ENCODE data around the gene SERPINC1.
"Not testable (repeated sequence)": the region's sequence is repeated elsewhere in the genome, so short reads cannot be mapped to it uniquely, and the experiment has no call there.

Gene SERPINC1

GRCh38 chr1:173917149-173917548 lies at the start of gene SERPINC1:
Gene SERPINC1 (minus strand): TSS chr1:173917327. CDS start chr1:173917259, 68 bp downstream.
- TF ChIP-seq POLR2A (IDR thresholded peaks at IDR 0.05; ENCODE audit: extremely low read depth, insufficient read length) (no peak), CTCF (IDR thresholded peaks at IDR 0.05; ENCODE audit: low read depth, low read length) (no peak), MAX (IDR thresholded peaks at IDR 0.05; ENCODE audit: low read depth, low read length) (no peak), MYC (IDR thresholded peaks at IDR 0.05; ENCODE audit: low read depth, low read length) (no peak)
- H3K4me3 ChIP-seq (ENCODE audit: low read depth, low read length) = no peak within 1 kb of the TSS
- DNase-seq (ENCODE audit: low read depth) = no peak

- not testable (repeated sequence) for H3K4me3 ChIP-seq (ENCODE audit: low read depth, low read length); DNase-seq (ENCODE audit: low read depth)
Measured at GRCh38 chr1:173965896-173966295, 48.8 kb upstream of the SERPINC1 start.

GRCh38 chr1:173963477-173963876 lies 46.4 kb upstream of the SERPINC1 start:
- DNase-seq (ENCODE audit: low read depth) = no peak
- TF ChIP-seq MYC (IDR thresholded peaks at IDR 0.05; ENCODE audit: low read depth, low read length) = no peak
- H3K4me3 ChIP-seq (ENCODE audit: low read depth, low read length) = no peak overlapping the region

- TF ChIP-seq CTCF (IDR thresholded peaks at IDR 0.05; ENCODE audit: low read depth, low read length) = no peak
- no peak for TF ChIP-seq MYC (IDR thresholded peaks at IDR 0.05; ENCODE audit: low read depth, low read length)
- no peak for TF ChIP-seq MAX (IDR thresholded peaks at IDR 0.05; ENCODE audit: low read depth, low read length)
- no peak for TF ChIP-seq POLR2A (IDR thresholded peaks at IDR 0.05; ENCODE audit: extremely low read depth, insufficient read length)
- no peak overlapping the region for H3K4me3 ChIP-seq (ENCODE audit: low read depth, low read length)
- DNase-seq (ENCODE audit: low read depth) = no peak
Measured at GRCh38 chr1:173960625-173961024, 43.5 kb upstream of the SERPINC1 start.

- H3K4me3 ChIP-seq (ENCODE audit: low read depth, low read length) = no peak overlapping the region
- DNase-seq (ENCODE audit: low read depth) = no peak
- no peak for TF ChIP-seq MAX (IDR thresholded peaks at IDR 0.05; ENCODE audit: low read depth, low read length)
- TF ChIP-seq POLR2A (IDR thresholded peaks at IDR 0.05; ENCODE audit: extremely low read depth, insufficient read length) = no peak
- TF ChIP-seq MYC (IDR thresholded peaks at IDR 0.05; ENCODE audit: low read depth, low read length) = no peak
- TF ChIP-seq CTCF (IDR thresholded peaks at IDR 0.05; ENCODE audit: low read depth, low read length) = no peak
Measured at GRCh38 chr1:173954179-173954578, 37.1 kb upstream of the SERPINC1 start.

GRCh38 chr1:173948594-173948993 lies 31.5 kb upstream of the SERPINC1 start:
- no peak overlapping the region for H3K4me3 ChIP-seq (ENCODE audit: low read depth, low read length)
- no peak for TF ChIP-seq POLR2A (IDR thresholded peaks at IDR 0.05; ENCODE audit: extremely low read depth, insufficient read length)
- no peak for TF ChIP-seq MYC (IDR thresholded peaks at IDR 0.05; ENCODE audit: low read depth, low read length)
- no peak for TF ChIP-seq MAX (IDR thresholded peaks at IDR 0.05; ENCODE audit: low read depth, low read length)
- DNase-seq (ENCODE audit: low read depth) = no peak

- no peak for DNase-seq (ENCODE audit: low read depth)
- TF ChIP-seq MAX (IDR thresholded peaks at IDR 0.05; ENCODE audit: low read depth, low read length) (no peak), POLR2A (IDR thresholded peaks at IDR 0.05; ENCODE audit: extremely low read depth, insufficient read length) (no peak), MYC (IDR thresholded peaks at IDR 0.05; ENCODE audit: low read depth, low read length) (no peak), CTCF (IDR thresholded peaks at IDR 0.05; ENCODE audit: low read depth, low read length) (no peak)
- H3K4me3 ChIP-seq (ENCODE audit: low read depth, low read length) = no peak overlapping the region
Measured at GRCh38 chr1:173946380-173946921, 29.3 kb upstream of the SERPINC1 start.

Data from NB4 (cell line).